Measurements from ENCODE around the gene KRTAP2-1. TPM values are rescaled to one million over a fixed set of nuclear protein-coding genes. Genes with fewer than 3 reads are reported as not detected.
"Not testable (repeated sequence)": the region's sequence is repeated elsewhere in the genome, so short reads cannot be mapped to it uniquely, and the experiment has no call there.

KRTAP2-1 gene
- total RNA-seq, 1 donor from 2014 or later: not detected

DNA sequence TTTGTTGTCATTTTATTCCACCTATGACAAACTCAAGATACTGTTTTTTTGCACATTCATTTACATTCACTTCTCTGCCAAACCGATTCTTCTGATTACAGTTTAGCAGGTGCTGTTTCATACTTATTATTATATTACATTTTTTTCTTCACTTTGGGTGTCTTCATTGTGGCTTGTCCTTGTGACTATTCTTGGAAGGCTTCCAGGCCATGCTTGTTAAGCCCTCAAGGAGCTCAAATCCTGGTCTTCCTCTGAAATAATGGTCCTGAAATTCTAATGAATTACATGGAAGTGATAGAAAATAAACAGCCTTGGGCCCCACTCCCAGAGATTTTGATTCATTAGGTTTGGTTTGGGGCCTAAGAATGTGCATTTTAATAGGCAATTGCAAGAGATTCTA is 17.2 kb upstream of the KRTAP2-1 start:
- FAIRE-seq (no peak), DNase-seq (ENCODE audit: low read depth) (no peak)
- TF ChIP-seq, protein P1, sequence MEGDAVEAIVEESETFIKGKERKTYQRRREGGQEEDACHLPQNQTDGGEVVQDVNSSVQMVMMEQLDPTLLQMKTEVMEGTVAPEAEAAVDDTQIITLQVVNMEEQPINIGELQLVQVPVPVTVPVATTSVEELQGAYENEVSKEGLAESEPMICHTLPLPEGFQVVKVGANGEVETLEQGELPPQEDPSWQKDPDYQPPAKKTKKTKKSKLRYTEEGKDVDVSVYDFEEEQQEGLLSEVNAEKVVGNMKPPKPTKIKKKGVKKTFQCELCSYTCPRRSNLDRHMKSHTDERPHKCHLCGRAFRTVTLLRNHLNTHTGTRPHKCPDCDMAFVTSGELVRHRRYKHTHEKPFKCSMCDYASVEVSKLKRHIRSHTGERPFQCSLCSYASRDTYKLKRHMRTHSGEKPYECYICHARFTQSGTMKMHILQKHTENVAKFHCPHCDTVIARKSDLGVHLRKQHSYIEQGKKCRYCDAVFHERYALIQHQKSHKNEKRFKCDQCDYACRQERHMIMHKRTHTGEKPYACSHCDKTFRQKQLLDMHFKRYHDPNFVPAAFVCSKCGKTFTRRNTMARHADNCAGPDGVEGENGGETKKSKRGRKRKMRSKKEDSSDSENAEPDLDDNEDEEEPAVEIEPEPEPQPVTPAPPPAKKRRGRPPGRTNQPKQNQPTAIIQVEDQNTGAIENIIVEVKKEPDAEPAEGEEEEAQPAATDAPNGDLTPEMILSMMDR (IDR thresholded peaks at IDR 0.05; ENCODE audit: insufficient read depth, low read length, severe bottlenecking): no peak
- Histone ChIP-seq H3K36me3 (ENCODE audit: control insufficient read depth, insufficient read depth, low read length) (no peaks in the 10 kb centered on the region), H3K27me3 (ENCODE audit: control insufficient read depth, insufficient read depth, low read length) (no peaks in the 10 kb centered on the region), H3K4me3 (ENCODE audit: low read depth, low read length) (no peak overlapping the region)

DNA sequence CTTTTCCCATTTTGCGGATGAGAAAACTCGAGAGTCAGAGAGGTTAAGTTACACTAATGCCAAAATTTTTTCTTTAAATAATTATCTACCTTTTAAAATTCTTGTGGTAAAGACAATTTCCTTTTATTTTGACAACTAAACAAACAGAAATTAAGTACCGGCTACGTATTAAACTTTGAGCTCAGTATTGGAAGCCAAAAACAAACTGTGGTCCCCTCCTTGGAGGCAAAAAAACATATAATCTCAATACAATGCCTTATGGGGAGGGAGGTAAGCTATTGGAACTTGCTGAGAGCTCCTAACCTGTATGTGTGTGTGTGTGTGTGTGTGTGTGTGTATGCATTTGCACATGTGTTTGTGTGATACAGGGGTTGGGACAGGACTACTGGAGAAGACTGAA is 16.3 kb upstream of the KRTAP2-1 start:
- no peaks in the 10 kb centered on the region for H3K27me3 ChIP-seq (ENCODE audit: control insufficient read depth, insufficient read depth, low read length)
- H3K4me3 ChIP-seq (ENCODE audit: low read depth, low read length): no peak overlapping the region
- TF ChIP-seq, protein P1 (IDR thresholded peaks at IDR 0.05; ENCODE audit: insufficient read depth, low read length, severe bottlenecking): no peak
- FAIRE-seq (no peak), DNase-seq (ENCODE audit: low read depth) (no peak)
- no peaks in the 10 kb centered on the region for H3K36me3 ChIP-seq (ENCODE audit: control insufficient read depth, insufficient read depth, low read length)

DNA sequence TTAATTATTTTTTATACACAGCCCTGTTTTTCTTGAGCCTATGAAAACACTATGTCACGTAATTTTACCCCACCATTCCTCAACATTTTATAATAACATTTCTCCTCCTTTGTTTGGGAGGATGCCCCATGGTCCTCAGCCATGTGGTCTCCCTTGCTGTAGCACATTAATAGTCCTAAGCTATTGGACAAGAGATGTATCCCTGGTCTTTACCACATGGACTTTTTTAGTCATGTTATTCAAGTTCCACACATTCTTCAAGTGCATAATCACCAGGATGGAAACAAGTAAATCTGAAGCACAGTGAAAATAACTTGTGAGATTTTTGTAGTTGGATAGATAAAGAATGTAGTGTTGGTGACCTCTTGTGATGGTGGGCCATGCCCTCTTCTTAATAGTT is 14.8 kb upstream of the KRTAP2-1 start:
- Histone ChIP-seq H3K27me3 (ENCODE audit: control insufficient read depth, insufficient read depth, low read length) (no peaks in the 10 kb centered on the region), H3K36me3 (ENCODE audit: control insufficient read depth, insufficient read depth, low read length) (no peaks in the 10 kb centered on the region), H3K4me3 (ENCODE audit: low read depth, low read length) (no peak overlapping the region)
- TF ChIP-seq, protein P1 (IDR thresholded peaks at IDR 0.05; ENCODE audit: insufficient read depth, low read length, severe bottlenecking): no peak
- FAIRE-seq: no peak
- DNase-seq (ENCODE audit: low read depth): peak; percentile 62

DNA sequence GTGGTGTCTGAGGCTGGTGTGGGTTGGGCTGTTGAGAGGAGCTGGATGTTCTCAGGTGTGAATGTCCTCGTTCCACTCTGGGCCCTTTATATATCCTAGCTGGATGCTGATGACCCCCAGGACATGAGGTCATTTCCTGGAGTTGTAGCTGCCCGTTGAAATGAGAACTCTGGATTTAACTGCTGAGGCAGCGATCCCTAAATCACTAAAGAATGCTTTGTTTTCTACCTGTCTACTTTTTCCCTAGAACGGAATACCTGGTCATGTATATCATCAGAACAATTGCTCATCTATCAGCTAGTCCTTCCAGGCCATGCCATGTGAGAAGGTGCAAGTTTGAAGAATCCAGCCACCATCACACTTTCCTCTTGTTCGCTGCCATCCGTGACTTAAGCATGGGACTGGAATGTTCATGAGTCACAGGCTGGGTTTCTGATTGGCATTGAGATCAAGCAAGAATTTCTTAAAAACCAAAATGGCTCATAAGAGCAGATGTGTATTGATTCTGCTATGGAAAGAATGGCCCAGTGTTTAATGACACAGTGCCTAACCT is 13.0 kb upstream of the KRTAP2-1 start, which contains the start of gene KRTAP2-3:
Gene KRTAP2-3 (minus strand): TSS at position 63 of the 553 bp plus-strand sequence. CDS start 64 bp downstream, outside the sequence.
- FAIRE-seq (peak; percentile 91), DNase-seq (ENCODE audit: low read depth) (peak; percentile 92)
- TF ChIP-seq, protein P1 (IDR thresholded peaks at IDR 0.05; ENCODE audit: insufficient read depth, low read length, severe bottlenecking): no peak
- Histone ChIP-seq H3K4me3 (ENCODE audit: low read depth, low read length) (no peak within 1 kb of the TSS), H3K27me3 (ENCODE audit: control insufficient read depth, insufficient read depth, low read length) (no peaks in the 10 kb centered on the region), H3K36me3 (ENCODE audit: control insufficient read depth, insufficient read depth, low read length) (no peaks in the 10 kb centered on the region)

DNA sequence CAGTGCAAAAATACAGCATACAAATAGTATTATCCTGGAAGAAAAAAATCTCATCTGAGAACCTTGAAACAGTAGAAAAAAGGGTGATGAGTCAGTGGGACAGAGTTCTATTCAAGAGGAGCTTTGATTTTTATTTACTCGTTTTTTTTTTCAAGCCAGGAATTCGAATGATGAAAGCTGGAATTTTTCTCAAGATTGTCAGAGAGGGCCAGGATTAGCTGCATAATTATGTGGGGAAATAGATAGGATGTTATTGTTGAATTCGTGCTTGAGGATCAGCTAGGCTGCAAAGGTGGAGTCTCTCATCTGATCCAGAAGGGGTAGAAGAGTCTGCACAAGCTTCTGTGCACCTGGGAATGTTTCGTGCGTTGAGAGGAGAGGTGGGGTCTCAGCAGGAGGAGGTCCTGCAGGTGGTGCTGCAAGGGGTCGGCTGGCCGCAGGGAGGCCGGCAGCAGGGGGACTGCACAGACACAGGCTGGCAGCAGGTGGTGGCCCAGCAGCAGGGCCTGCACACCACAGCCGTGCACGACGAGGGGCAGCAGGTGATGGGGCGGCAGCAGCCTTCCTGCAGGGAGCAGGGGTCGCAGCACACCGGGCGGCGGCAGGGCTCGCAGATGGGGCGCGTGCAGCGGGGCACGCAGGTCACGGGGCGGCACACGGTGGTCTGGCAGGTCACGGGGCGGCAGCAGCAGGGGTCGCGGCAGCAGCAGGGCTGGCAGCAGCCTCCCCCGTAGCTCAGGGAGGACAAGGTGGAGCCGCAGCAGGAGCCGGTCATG is 12.3 kb upstream of the KRTAP2-1 start:
- not testable (repeated sequence) for FAIRE-seq; H3K4me3 ChIP-seq (ENCODE audit: low read depth, low read length); H3K36me3 ChIP-seq (ENCODE audit: control insufficient read depth, insufficient read depth, low read length); H3K27me3 ChIP-seq (ENCODE audit: control insufficient read depth, insufficient read depth, low read length)
- peak; percentile 61 for DNase-seq (ENCODE audit: low read depth)

DNA sequence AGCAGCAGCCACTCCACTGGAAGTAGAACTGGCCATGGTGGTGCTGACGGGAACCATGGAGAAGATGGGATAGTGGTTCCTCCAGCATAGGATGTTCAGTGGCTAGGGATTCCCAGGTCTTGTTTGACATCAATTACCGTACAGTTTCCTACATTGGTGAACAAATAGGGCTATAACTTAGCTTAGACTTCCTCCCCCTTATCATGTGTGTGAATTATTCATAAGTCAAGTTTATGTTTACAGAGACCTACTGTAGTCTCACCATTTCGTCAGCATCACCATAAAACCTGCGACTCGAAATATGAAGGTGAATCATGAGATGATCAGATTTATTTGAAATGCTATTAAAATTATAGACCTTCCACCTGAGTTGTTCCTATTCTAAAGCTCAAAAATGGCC is 11.6 kb upstream of the KRTAP2-1 start:
- DNase-seq (ENCODE audit: low read depth): no peak
- Histone ChIP-seq H3K36me3 (ENCODE audit: control insufficient read depth, insufficient read depth, low read length) (no peaks in the 10 kb centered on the region), H3K4me3 (ENCODE audit: low read depth, low read length) (no peak overlapping the region), H3K27me3 (ENCODE audit: control insufficient read depth, insufficient read depth, low read length) (no peaks in the 10 kb centered on the region)
- no peak for FAIRE-seq
- TF ChIP-seq, protein P1 (IDR thresholded peaks at IDR 0.05; ENCODE audit: insufficient read depth, low read length, severe bottlenecking): no peak
